Heart left ventricle (tissue), 16 donors: Measurements from ENCODE around the gene SMARCD3. TPM values are rescaled to one million over a fixed set of nuclear protein-coding genes. Genes with fewer than 3 reads are reported as not detected.

Experiments
- ATAC-seq, 4 donors: fragments of 200-7000 bp; cut with Tn5 transposase; one replicate each; pipeline ENCODE4 v1.9.1; 2020 to 2022; ENCODE audit warnings: moderate library complexity in 4 of 4, mild to moderate bottlenecking in 3 of 4, moderate number of reproducible peaks in 1 of 4
- DNase-seq, 5 donors: peaks; one replicate each; pipeline ENCODE4 v3.0.0-alpha.2; 2020
- H3K27ac ChIP-seq, 12 donors: fragments of 200-600 bp; sonication (generic) in 4 of 12; one replicate each; pipeline versions ENCODE4 v1.5.0 to v1.8.0; 2016 to 2022; ENCODE audit warnings: mild to moderate bottlenecking in 2 of 12
- H3K27me3 ChIP-seq, 9 donors: fragments of 200-600 bp; sonication (generic) in 2 of 9; one replicate each; pipeline versions ENCODE4 v1.5.1 to v1.8.0; 2016 to 2022; ENCODE audit warnings: mild to moderate bottlenecking in 3 of 9
- H3K36me3 ChIP-seq, 9 donors: fragments of 200-600 bp; sonication (generic) in 2 of 9; one replicate each; pipeline versions ENCODE4 v1.5.0 to v1.8.0; 2018 to 2022; ENCODE audit warnings: mild to moderate bottlenecking in 2 of 9
- H3K4me1 ChIP-seq, 12 donors: fragments of 200-600 bp; sonication (generic) in 4 of 12; one replicate each; pipeline versions ENCODE4 v1.5.0 to v1.8.0; 2016 to 2022; ENCODE audit warnings: mild to moderate bottlenecking in 3 of 12
- H3K4me3 ChIP-seq, 12 donors: fragments of 200-600 bp; sonication (generic) in 4 of 12; one replicate each; pipeline versions ENCODE4 v1.5.0 to v1.8.0; 2017 to 2022; ENCODE audit warnings: mild to moderate bottlenecking in 9 of 12, moderate library complexity in 4 of 12
- H3K9me3 ChIP-seq, 12 donors: fragments of 200-600 bp; sonication (generic) in 4 of 12; one replicate each; pipeline versions ENCODE4 v1.5.0 to v1.8.0; 2016 to 2022; ENCODE audit warnings: mild to moderate bottlenecking in 1 of 12
- CTCF ChIP-seq, 12 donors: fragments of 200-600 bp; sonication (generic) in 4 of 12; IDR thresholded peaks; one replicate each; pipeline versions ENCODE4 v1.5.0 to v1.8.0; 2018 to 2022; ENCODE audit warnings: antibody characterized with exemption in 12 of 12, mild to moderate bottlenecking in 5 of 12
- POLR2A ChIP-seq, 2 donors: fragments of 450-650 bp; IDR thresholded peaks; one replicate each; pipeline ENCODE4 v1.6.1; 2017; ENCODE audit warnings: antibody characterized with exemption in 2 of 2, mild to moderate bottlenecking in 2 of 2, moderate library complexity in 2 of 2
- WGBS, 4 donors: extraction: QIAGEN DNeasy Blood & Tissue Kit in 2 of 4; methylation state at CpG; one replicate each; pipeline versions ENCODE4 v1.1.5 to v1.1.7; 2013 to 2018; 5-methylcytosine and 5-hydroxymethylcytosine counted together
- intact Hi-C, 10 donors: fragments of 100-400 bp; cut with DNase I; formaldehyde crosslinking; loops; one replicate each; pipeline versions ENCODE4 v1.11.1 to v1.14.2; 2022
- polyA plus RNA-seq, 2 donors: library from polyadenylated mRNA; stranded (reverse); fragments of 200-250 nt; gene quantifications; one replicate each; pipeline ENCODE4 v1.2.3, GENCODE V29; 2013
- total RNA-seq, 9 donors: library from RNA; depleted of rRNA in 2 of 9; stranded (reverse); fragments of >200 nt in 2 of 9; fragmentation: NEBNext Ultra II Directional in 3 of 9; extraction: Animal tissue kit (Norgen Biotek cat#: 25700) in 3 of 9; gene quantifications; one replicate each; pipeline versions ENCODE4 v1.1.0 to v1.2.4, GENCODE V29; 2016 to 2023
- donor health status: ischemic (EF 13 %, LVEDD 7.1; RV severe dilation, severe dysfunction).
- donor health status: healthy with polysubstance abuse.
- donor health status: DM: no; HTN: yes; CAD: no.
- donor health status: DM: no; HTN: no; CAD: no.
- donor health status: ischemic (EF 25% LVEDD 6.9; RV normal size, moderate dysfunction).
- donor health status: ischemic (EF 25% LVEDD 5.7; RV mildly dilated, moderate dysfunction).
- donor health status: healthy.
- donor health status: DM: yes; HTN: yes; CAD: no.
- donor health status: ischemic (EF 35%, LVEDD 5.7; RV mildly dilated, moderate dysfunction).
- donor health status: nonischemic (EF 11% LVEDD 7.7; RV severe dilation, severe dysfunction).
- donor health status: DM: yes; HTN: yes; CAD: no.
- donor health status: PGD.
- donor health status: ischemic (EF 29% LVEDD 5.4; RV normal size, mild dysfunction).
- donor health status: nonischemic (EF 23%, LVEDD 6.1; RV moderate dilation, normal function).

SMARCD3 gene
- total and polyA plus RNA-seq, 11 donors = 59.7 to 108 (median 92.2) TPM

GRCh38 chr7:151218170-151218569 is 30.3 kb downstream of the SMARCD3 start:
- 91 to 98% (median 96%) methylated on average over 9 of the region's 9 CpGs for WGBS, 4 donors
- DNase-seq = no peak
- intact Hi-C loops = no loop called here
- H3K9me3 ChIP-seq = no peaks in the 10 kb centered on the region
- peaks cover 3 to 100% (median 100%) of the 10 kb centered on the region in 9 donors for H3K36me3 ChIP-seq
- H3K4me1 ChIP-seq = no peaks in the 10 kb centered on the region
- no peak overlapping the region for H3K27ac ChIP-seq
- no peaks in the 10 kb centered on the region for H3K27me3 ChIP-seq
- ATAC-seq = no peak
- no peak overlapping the region for H3K4me3 ChIP-seq
- no peak for TF ChIP-seq POLR2A (IDR thresholded peaks at IDR 0.05)

- H3K4me3 ChIP-seq = no peak overlapping the region
- no peak for DNase-seq
- no peaks in the 10 kb centered on the region for H3K27me3 ChIP-seq
- TF ChIP-seq POLR2A (IDR thresholded peaks at IDR 0.05) (no peak), CTCF (IDR thresholded peaks at IDR 0.05) (no peak)
- WGBS, 4 donors = 97 to 100% (median 98%) methylated on average over 5 of the region's 5 CpGs
- H3K9me3 ChIP-seq = no peaks in the 10 kb centered on the region
- H3K4me1 ChIP-seq = no peaks in the 10 kb centered on the region
- no peak overlapping the region for H3K27ac ChIP-seq
- intact Hi-C loops = no loop called here
- no peak for ATAC-seq
- H3K36me3 ChIP-seq = peaks cover 3 to 87% (median 82%) of the 10 kb centered on the region in 9 donors
These were observed 33.1 kb downstream of the SMARCD3 start for GRCh38 chr7:151215396-151215795.

GRCh38 chr7:151213826-151214225 is 34.7 kb downstream of the SMARCD3 start:
- intact Hi-C loops = no loop called here
- Histone ChIP-seq H3K36me3 (peaks cover 3 to 71% (median 66%) of the 10 kb centered on the region in 9 donors), H3K9me3 (no peaks in the 10 kb centered on the region), H3K4me1 (no peaks in the 10 kb centered on the region), H3K4me3 (no peak overlapping the region), H3K27me3 (no peaks in the 10 kb centered on the region), H3K27ac (no peak overlapping the region)
- DNase-seq (no peak), ATAC-seq (no peak)
- WGBS, 4 donors = 80 to 87% (median 83%) methylated on average over 2 to 3 of the region's 3 CpGs
- TF ChIP-seq CTCF (IDR thresholded peaks at IDR 0.05) (no peak), POLR2A (IDR thresholded peaks at IDR 0.05) (no peak)

- no peaks in the 10 kb centered on the region for H3K4me1 ChIP-seq
- peaks cover 3 to 59% (median 54%) of the 10 kb centered on the region in 9 donors for H3K36me3 ChIP-seq
- ATAC-seq = no peak
These were observed 35.9 kb downstream of the SMARCD3 start for GRCh38 chr7:151212626-151213025.

More at GRCh38 chr7:151212626-151213025, 35.9 kb downstream of the SMARCD3 start:
- Histone ChIP-seq H3K27me3 (no peaks in the 10 kb centered on the region), H3K4me3 (no peak overlapping the region), H3K27ac (no peak overlapping the region), H3K9me3 (no peaks in the 10 kb centered on the region)
- WGBS, 4 donors = 79 to 96% (median 85%) methylated on average over 4 to 5 of the region's 5 CpGs
- intact Hi-C loops = no loop called here
- TF ChIP-seq CTCF (IDR thresholded peaks at IDR 0.05) (no peak), POLR2A (IDR thresholded peaks at IDR 0.05) (no peak)
- no peak for DNase-seq
